Activated CD8-positive, alpha-beta memory T cell treated with anti-CD3 and anti-CD28 coated beads for 48 hours (primary cell): ENCODE results near the gene ESR1.
"Not testable (repeated sequence)": the region's sequence is repeated elsewhere in the genome, so short reads cannot be mapped to it uniquely, and the experiment has no call there.

Source experiments
- DNase-seq, 3 experiments: peaks; one replicate each; pipeline ENCODE4 v3.0.0-alpha.2; 2020; ENCODE audit warnings: low read depth in 2 of 3, low spot score in 2 of 3

Gene ESR1

GRCh38 chr6:151885234-151885633, 77.8 kb downstream of the ESR1 start:
- DNase-seq: no peak

- DNase-seq: no peak
These were observed 84.0 kb downstream of the ESR1 start for GRCh38 chr6:151891524-151891923.

- not testable (repeated sequence) for DNase-seq
These were observed 86.9 kb downstream of the ESR1 start for GRCh38 chr6:151894426-151894825.

GRCh38 chr6:151899221-151899620, 91.7 kb downstream of the ESR1 start:
- DNase-seq: not testable (repeated sequence)

- not testable (repeated sequence) for DNase-seq
These were observed 92.3 kb downstream of the ESR1 start for GRCh38 chr6:151899796-151900195.

GRCh38 chr6:151900256-151900655, 92.8 kb downstream of the ESR1 start:
- DNase-seq: no peak

GRCh38 chr6:151901009-151901411, 93.5 kb downstream of the ESR1 start:
- DNase-seq: no peak

GRCh38 chr6:151904631-151905030, 97.1 kb downstream of the ESR1 start:
- no peak for DNase-seq

- no peak for DNase-seq
These were observed 97.6 kb downstream of the ESR1 start for GRCh38 chr6:151905072-151905471.

GRCh38 chr6:151905854-151906253, 98.4 kb downstream of the ESR1 start:
- DNase-seq: no peak

GRCh38 chr6:151911401-151911800, 103.9 kb downstream of the ESR1 start:
- DNase-seq: no peak

GRCh38 chr6:151914484-151914883, 107.0 kb downstream of the ESR1 start:
- DNase-seq: no peak

- DNase-seq: no peak
These were observed 108.6 kb downstream of the ESR1 start for GRCh38 chr6:151916075-151916474.

GRCh38 chr6:151916680-151917164, 109.2 kb downstream of the ESR1 start:
- no peak for DNase-seq

- no peak for DNase-seq
These were observed 110.2 kb downstream of the ESR1 start for GRCh38 chr6:151917531-151918329.

- DNase-seq: no peak
These were observed 132.8 kb downstream of the ESR1 start for GRCh38 chr6:151940307-151940706.

GRCh38 chr6:151948002-151948743, 140.7 kb downstream of the ESR1 start:
- no peak for DNase-seq

- no peak for DNase-seq
These were observed 150.8 kb downstream of the ESR1 start for GRCh38 chr6:151958332-151958731.

GRCh38 chr6:151959086-151959485, 151.6 kb downstream of the ESR1 start:
- DNase-seq: no peak

GRCh38 chr6:151961809-151962208, 154.3 kb downstream of the ESR1 start:
- no peak for DNase-seq

- DNase-seq: no peak
These were observed 154.9 kb downstream of the ESR1 start for GRCh38 chr6:151962246-151962846.

- no peak for DNase-seq
These were observed 155.5 kb downstream of the ESR1 start for GRCh38 chr6:151963001-151963400.
